GM23338 (cell line): ENCODE measurements around the gene GBE1. TPM values are rescaled to one million over a fixed set of nuclear protein-coding genes. Genes with fewer than 3 reads are reported as not detected.

Source experiments
- ATAC-seq: fragments of 200-7000 bp; cut with Tn5 transposase; 3 replicates; pipeline ENCODE4 v1.9.1; 2020
- DNase-seq: peaks from one replicate; pipeline ENCODE4 v3.0.0-alpha.2; 2015; ENCODE audit warnings: low spot score
- H2AFZ ChIP-seq: fragments of 200-600 bp; sonication (generic); 2 replicates; pipeline ENCODE4 v1.8.0; 2016; ENCODE audit warnings: antibody characterized with exemption, mild to moderate bottlenecking, moderate library complexity
- H3F3A ChIP-seq: fragments of 200-600 bp; sonication (generic); replicated peaks from 2 replicates; pipeline ENCODE4 v1.8.0; 2017; ENCODE audit warnings: antibody characterized with exemption, mixed run types, low read depth
- H3K27ac ChIP-seq: fragments of 200-600 bp; sonication (generic); 2 replicates; pipeline ENCODE4 v1.6.1; 2016; ENCODE audit warnings: low read depth
- H3K27me3 ChIP-seq: fragments of 200-600 bp; sonication (generic); 2 replicates; pipeline ENCODE4 v1.8.0; 2016; ENCODE audit warnings: mild to moderate bottlenecking, mixed run types, moderate library complexity; ENCODE audit not compliant: insufficient read depth
- H3K36me3 ChIP-seq: fragments of 200-600 bp; sonication (generic); 2 replicates; pipeline ENCODE4 v1.8.0; 2016; ENCODE audit warnings: mild to moderate bottlenecking; ENCODE audit not compliant: insufficient read depth
- H3K4me1 ChIP-seq: fragments of 200-600 bp; sonication (generic); 2 replicates; pipeline ENCODE4 v1.8.0; 2016; ENCODE audit warnings: mild to moderate bottlenecking, moderate library complexity; ENCODE audit not compliant: insufficient read depth
- H3K4me2 ChIP-seq: fragments of 200-600 bp; sonication (generic); 2 replicates; pipeline ENCODE4 v1.7.1; 2017; ENCODE audit warnings: mixed run types
- H3K4me3 ChIP-seq: fragments of 200-600 bp; sonication (generic); 2 replicates; pipeline ENCODE4 v1.6.1; 2016; ENCODE audit warnings: mixed run types
- H3K79me2 ChIP-seq: fragments of 200-600 bp; sonication (generic); replicated peaks from 2 replicates; pipeline ENCODE4 v1.8.0; 2017; ENCODE audit warnings: mild to moderate bottlenecking; ENCODE audit not compliant: insufficient read depth
- H3K9me2 ChIP-seq: fragments of 200-600 bp; sonication (generic); 2 replicates; pipeline ENCODE4 v1.8.0; 2017; ENCODE audit not compliant: insufficient read depth
- H4K20me1 ChIP-seq: fragments of 200-600 bp; sonication (generic); replicated peaks from 2 replicates; pipeline ENCODE4 v1.8.0; 2017; ENCODE audit warnings: mild to moderate bottlenecking; ENCODE audit not compliant: insufficient read depth
- H3K27ac Mint-ChIP-seq: 2 replicates; pipeline ENCODE4 v1.8.0; 2020; ENCODE audit warnings: inconsistent platforms, mild to moderate bottlenecking, moderate library complexity, mixed read lengths
- H3K27me3 Mint-ChIP-seq: 3 replicates; pipeline ENCODE4 v1.8.0; 2022; ENCODE audit warnings: low read depth, mild to moderate bottlenecking, moderate library complexity, mixed read lengths, inconsistent platforms; ENCODE audit not compliant: insufficient read depth, poor library complexity
- H3K36me3 Mint-ChIP-seq: 3 replicates; pipeline ENCODE4 v1.8.0; 2021; ENCODE audit warnings: low read depth, mild to moderate bottlenecking, inconsistent platforms, moderate library complexity, mixed read lengths
- H3K4me1 Mint-ChIP-seq: 3 replicates; pipeline ENCODE4 v1.8.0; 2020; ENCODE audit warnings: mild to moderate bottlenecking, inconsistent platforms, mixed read lengths
- H3K4me3 Mint-ChIP-seq: 3 replicates; pipeline ENCODE4 v1.8.0; 2021; ENCODE audit warnings: moderate library complexity, mild to moderate bottlenecking, inconsistent platforms, mixed read lengths
- H3K9me3 Mint-ChIP-seq: 3 replicates; pipeline ENCODE4 v1.8.0; 2020; ENCODE audit warnings: moderate library complexity, mild to moderate bottlenecking, inconsistent platforms, mixed read lengths
- CREB1 ChIP-seq: fragments of 250-450 bp; sonication (Bioruptor Pico); IDR thresholded peaks from 2 replicates; pipeline ENCODE4 v1.5.0; 2020; ENCODE audit warnings: low read depth, mild to moderate bottlenecking, moderate library complexity
- ETS1 ChIP-seq: IDR thresholded peaks from 2 replicates; pipeline ENCODE4 v1.6.1; 2016; ENCODE audit warnings: antibody characterized with exemption
- EZH2 ChIP-seq: fragments of 200-600 bp; sonication (generic); IDR thresholded peaks from one replicate; pipeline ENCODE4 v1.8.0; 2017; ENCODE audit warnings: antibody characterized with exemption, mild to moderate bottlenecking, low read depth; ENCODE audit not compliant: unreplicated experiment
- EZH2phosphoT487 ChIP-seq: fragments of 200-600 bp; sonication (generic); IDR thresholded peaks from one replicate; pipeline ENCODE4 v1.8.1; 2018; ENCODE audit warnings: antibody characterized with exemption; ENCODE audit not compliant: unreplicated experiment
- JUNB ChIP-seq: IDR thresholded peaks from one replicate; pipeline ENCODE4 v1.6.1; 2016; ENCODE audit warnings: antibody characterized with exemption; ENCODE audit not compliant: unreplicated experiment
- REST ChIP-seq: IDR thresholded peaks from one replicate; pipeline ENCODE4 v1.6.1; 2018; ENCODE audit warnings: antibody characterized with exemption; ENCODE audit not compliant: unreplicated experiment
- ZNF331 ChIP-seq: fragments of 250-450 bp; sonication (Bioruptor Pico); IDR thresholded peaks from 2 replicates; pipeline ENCODE4 v1.5.0; 2020; ENCODE audit warnings: low read depth, mild to moderate bottlenecking, moderate library complexity
- polyA plus RNA-seq: library from polyadenylated mRNA; unstranded; fragments of >200 nt; fragmentation: Nextera tagmentation; extraction: Ambion mirVana; gene quantifications from 2 replicates; pipeline ENCODE4 v1.2.1, GENCODE V29; 2016
- total RNA-seq: library from RNA; depleted of rRNA; stranded (reverse); fragments of >200 nt; shearing (Covaris generic); gene quantifications from 2 replicates; pipeline ENCODE4 v1.2.3, GENCODE V29; 2014

The GBE1 gene
- total and polyA plus RNA-seq, 2 experiments from 2014 or later: 6.4 to 12.2 TPM

- H3K4me1 ChIP-seq: no peaks in the 10 kb centered on the region
- no peak overlapping the region for H2AFZ ChIP-seq
- no peaks in the 10 kb centered on the region for H3K27me3 ChIP-seq
- no peak overlapping the region for H3K4me3 Mint-ChIP-seq
- H3K36me3 Mint-ChIP-seq: peaks cover 9% of the 10 kb centered on the region; the same call in 2 of the 3 replicates
- H3F3A ChIP-seq: no peaks in the 10 kb centered on the region
- H3K27ac Mint-ChIP-seq: no peak overlapping the region
- peaks cover 4% of the 10 kb centered on the region for H3K27me3 Mint-ChIP-seq
- no peak for DNase-seq
- H4K20me1 ChIP-seq: no peaks in the 10 kb centered on the region
- no peaks in the 10 kb centered on the region for H3K4me1 Mint-ChIP-seq
- no peaks in the 10 kb centered on the region for H3K79me2 ChIP-seq
- ATAC-seq: no peak
- H3K4me3 ChIP-seq: no peak overlapping the region
- H3K4me2 ChIP-seq: no peak overlapping the region
- H3K9me2 ChIP-seq: no peaks in the 10 kb centered on the region
- no peaks in the 10 kb centered on the region for H3K36me3 ChIP-seq
- H3K9me3 Mint-ChIP-seq: peaks cover 15% of the 10 kb centered on the region
- no peak overlapping the region for H3K27ac ChIP-seq
- TF ChIP-seq ZNF331 (no peak), ETS1 (no peak), EZH2 (no peak), EZH2phosphoT487 (no peak), REST (no peak)
Observed at GRCh38 chr3:81735334-81735733, 26.1 kb downstream of the GBE1 start.

GRCh38 chr3:81734742-81735141 is 26.7 kb downstream of the GBE1 start:
- Histone ChIP-seq H3K4me3 (no peak overlapping the region), H2AFZ (no peak overlapping the region), H3K4me2 (no peak overlapping the region), H4K20me1 (no peaks in the 10 kb centered on the region), H3K27ac (no peak overlapping the region), H3K79me2 (no peaks in the 10 kb centered on the region), H3F3A (no peaks in the 10 kb centered on the region), H3K9me2 (no peaks in the 10 kb centered on the region), H3K36me3 (no peaks in the 10 kb centered on the region), H3K27me3 (no peaks in the 10 kb centered on the region), H3K4me1 (no peaks in the 10 kb centered on the region)
- no peak for ATAC-seq
- no peak for DNase-seq
- H3K36me3 Mint-ChIP-seq: peaks cover 9% of the 10 kb centered on the region; the same call in 2 of the 3 replicates
- no peak overlapping the region for H3K4me3 Mint-ChIP-seq
- peaks cover 4% of the 10 kb centered on the region for H3K27me3 Mint-ChIP-seq
- H3K9me3 Mint-ChIP-seq: peaks cover 15% of the 10 kb centered on the region
- no peaks in the 10 kb centered on the region for H3K4me1 Mint-ChIP-seq
- H3K27ac Mint-ChIP-seq: no peak overlapping the region
- TF ChIP-seq ETS1 (no peak), EZH2phosphoT487 (no peak), CREB1 (no peak), JUNB (no peak), EZH2 (no peak), REST (no peak)
